SKM-1 treated with dmso at 0.1 percent for 144 hours (cell line): ENCODE data around the gene SELP.
A peak's percentile ranks its signal among the peaks of the same experiment; 100 is the strongest.
"Not testable (repeated sequence)": the region's sequence is repeated elsewhere in the genome, so short reads cannot be mapped to it uniquely, and the experiment has no call there.

Experiments
- DNase-seq: peaks from one replicate; lab custom pipeline; 2025; ENCODE audit not compliant: unreplicated experiment; lab: John Stamatoyannopoulos, UW

The SELP gene

GRCh38 chr1:169630006-169630405 is at the start of gene SELP:
TSS of gene SELP (minus strand) at chr1:169630124. CDS start at chr1:169630074, 50 bp downstream.
- DNase-seq = no peak

GRCh38 chr1:169679692-169680091 is 49.8 kb upstream of the SELP start:
- DNase-seq = no peak

- DNase-seq = no peak
Observed at GRCh38 chr1:169676001-169676400, 46.1 kb upstream of the SELP start.

- DNase-seq = no peak
Observed at GRCh38 chr1:169670836-169671235, 40.9 kb upstream of the SELP start.

- not testable (repeated sequence) for DNase-seq
Observed at GRCh38 chr1:169670244-169670643, 40.3 kb upstream of the SELP start.

GRCh38 chr1:169667699-169668596 is 38.0 kb upstream of the SELP start:
- DNase-seq = not testable (repeated sequence)

- DNase-seq = not testable (repeated sequence)
Observed at GRCh38 chr1:169667227-169667639, 37.3 kb upstream of the SELP start.

GRCh38 chr1:169662680-169663079 is 32.8 kb upstream of the SELP start:
- not testable (repeated sequence) for DNase-seq

- DNase-seq = not testable (repeated sequence)
Observed at GRCh38 chr1:169661066-169661465, 31.1 kb upstream of the SELP start.

- not testable (repeated sequence) for DNase-seq
Observed at GRCh38 chr1:169658777-169659176, 28.9 kb upstream of the SELP start.

GRCh38 chr1:169653873-169654272 is 23.9 kb upstream of the SELP start:
- no peak for DNase-seq

- no peak for DNase-seq
Observed at GRCh38 chr1:169651035-169651434, 21.1 kb upstream of the SELP start.

GRCh38 chr1:169650551-169650950 is 20.6 kb upstream of the SELP start:
- no peak for DNase-seq

GRCh38 chr1:169648709-169649108 is 18.8 kb upstream of the SELP start:
- no peak for DNase-seq

- DNase-seq = no peak
Observed at GRCh38 chr1:169648187-169648586, 18.3 kb upstream of the SELP start.

GRCh38 chr1:169647512-169647911 is 17.6 kb upstream of the SELP start:
- DNase-seq = no peak

GRCh38 chr1:169644297-169644696 is 14.4 kb upstream of the SELP start:
- no peak for DNase-seq

- DNase-seq = no peak
Observed at GRCh38 chr1:169634877-169635276, 5.0 kb upstream of the SELP start.

- no peak for DNase-seq
Observed at GRCh38 chr1:169634145-169634544, 4.2 kb upstream of the SELP start.

GRCh38 chr1:169631249-169631648 is 1.3 kb upstream of the SELP start:
- DNase-seq = no peak

- peak; percentile 22 for DNase-seq
Observed at GRCh38 chr1:169624912-169625311, 5.0 kb downstream of the SELP start.

GRCh38 chr1:169624122-169624521 is 5.8 kb downstream of the SELP start:
- no peak for DNase-seq
